Body of pancreas (tissue), 4 donors: ENCODE results near the gene BCAT1.

Source experiments
- POLR2A ChIP-seq, 3 donors: fragments of 450-650 bp; IDR thresholded peaks; one replicate each; pipeline ENCODE4 v1.6.1; 2016; ENCODE audit warnings: antibody characterized with exemption in 3 of 3, mild to moderate bottlenecking in 2 of 3
- TF ChIP-seq, protein P1 (sequence below), 7 experiments: fragments of 450-650 bp in 4 of 7; fragments of 200-600 bp in 3 of 7; sonication (generic) in 3 of 7; IDR thresholded peaks; one replicate each; pipeline ENCODE4 v1.5.1; 2016 to 2019; ENCODE audit warnings: antibody characterized with exemption in 7 of 7

DNA sequence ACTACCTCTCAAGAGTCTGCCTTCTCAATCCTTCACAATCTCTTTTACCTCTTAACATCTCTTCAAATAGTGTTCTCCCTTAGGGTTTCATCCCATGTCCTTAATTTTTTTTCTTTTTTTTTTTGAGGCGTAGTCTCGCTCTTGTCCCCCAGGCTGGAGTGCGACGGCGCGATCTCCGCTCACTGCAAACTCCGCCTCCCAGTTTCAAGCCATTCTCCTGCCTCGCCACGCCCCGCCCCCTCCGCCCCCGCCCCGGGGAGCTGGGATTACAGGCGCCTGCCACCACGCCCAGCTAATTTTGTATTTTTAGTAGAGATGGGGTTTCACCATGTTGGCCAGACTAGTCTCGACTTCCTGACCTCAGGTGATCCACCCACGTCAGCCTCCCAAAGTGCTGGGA is 7.0 kb upstream of the BCAT1 start:
- TF ChIP-seq, protein P1, sequence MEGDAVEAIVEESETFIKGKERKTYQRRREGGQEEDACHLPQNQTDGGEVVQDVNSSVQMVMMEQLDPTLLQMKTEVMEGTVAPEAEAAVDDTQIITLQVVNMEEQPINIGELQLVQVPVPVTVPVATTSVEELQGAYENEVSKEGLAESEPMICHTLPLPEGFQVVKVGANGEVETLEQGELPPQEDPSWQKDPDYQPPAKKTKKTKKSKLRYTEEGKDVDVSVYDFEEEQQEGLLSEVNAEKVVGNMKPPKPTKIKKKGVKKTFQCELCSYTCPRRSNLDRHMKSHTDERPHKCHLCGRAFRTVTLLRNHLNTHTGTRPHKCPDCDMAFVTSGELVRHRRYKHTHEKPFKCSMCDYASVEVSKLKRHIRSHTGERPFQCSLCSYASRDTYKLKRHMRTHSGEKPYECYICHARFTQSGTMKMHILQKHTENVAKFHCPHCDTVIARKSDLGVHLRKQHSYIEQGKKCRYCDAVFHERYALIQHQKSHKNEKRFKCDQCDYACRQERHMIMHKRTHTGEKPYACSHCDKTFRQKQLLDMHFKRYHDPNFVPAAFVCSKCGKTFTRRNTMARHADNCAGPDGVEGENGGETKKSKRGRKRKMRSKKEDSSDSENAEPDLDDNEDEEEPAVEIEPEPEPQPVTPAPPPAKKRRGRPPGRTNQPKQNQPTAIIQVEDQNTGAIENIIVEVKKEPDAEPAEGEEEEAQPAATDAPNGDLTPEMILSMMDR (IDR thresholded peaks at IDR 0.05) = no peak
- TF ChIP-seq POLR2A (IDR thresholded peaks at IDR 0.05) = no peak
